NCI-H2171 (cell line): ENCODE results near the gene SRXN1.
"Not testable (repeated sequence)": the region's sequence is repeated elsewhere in the genome, so short reads cannot be mapped to it uniquely, and the experiment has no call there.

Experiments used
- DNase-seq: peaks from one replicate; lab custom pipeline; 2025; lab: John Stamatoyannopoulos, UW

SRXN1 gene

GRCh38 chr20:655726-656624 lies 3.0 kb upstream of the SRXN1 start:
- no peak for DNase-seq

GRCh38 chr20:654417-654750 lies 1.4 kb upstream of the SRXN1 start:
- no peak for DNase-seq

GRCh38 chr20:653590-654416 lies 803 bp upstream of the SRXN1 start:
- DNase-seq, result no peak

GRCh38 chr20:652615-653109 lies 338 bp downstream of the SRXN1 start:
- no peak for DNase-seq

- no peak for DNase-seq
Measured at GRCh38 chr20:651713-652614, 1.0 kb downstream of the SRXN1 start.

GRCh38 chr20:650954-651353 lies 2.0 kb downstream of the SRXN1 start:
- DNase-seq, result no peak

- DNase-seq, result no peak
Measured at GRCh38 chr20:650281-650680, 2.7 kb downstream of the SRXN1 start.

GRCh38 chr20:647479-648019 lies 5.5 kb downstream of the SRXN1 start:
- DNase-seq, result no peak

GRCh38 chr20:646868-647233 lies 6.1 kb downstream of the SRXN1 start:
- no peak for DNase-seq

GRCh38 chr20:646107-646867 lies 6.7 kb downstream of the SRXN1 start:
- DNase-seq, result no peak

GRCh38 chr20:645318-646106 lies 7.5 kb downstream of the SRXN1 start:
- DNase-seq, result peak; percentile 62

- DNase-seq, result no peak
Measured at GRCh38 chr20:644692-645317, 8.2 kb downstream of the SRXN1 start.

GRCh38 chr20:642398-643174 lies 10.4 kb downstream of the SRXN1 start:
- no peak for DNase-seq

GRCh38 chr20:642013-642397 lies 11.0 kb downstream of the SRXN1 start:
- DNase-seq, result not testable (repeated sequence)

GRCh38 chr20:641516-641875 lies 11.5 kb downstream of the SRXN1 start:
- DNase-seq, result peak; percentile 55

GRCh38 chr20:640674-641515 lies 12.1 kb downstream of the SRXN1 start:
- DNase-seq, result no peak

- no peak for DNase-seq
Measured at GRCh38 chr20:638579-638978, 14.4 kb downstream of the SRXN1 start.

- no peak for DNase-seq
Measured at GRCh38 chr20:637559-637958, 15.4 kb downstream of the SRXN1 start.
